GM12878 (cell line): Measurements from ENCODE around the gene HMGCS1. TPM values are rescaled to one million over a fixed set of nuclear protein-coding genes. Genes with fewer than 3 reads are reported as not detected.

ENCODE experiments used
- ATAC-seq: fragments of 200-7000 bp; cut with Tn5 transposase; 3 replicates; pipeline ENCODE4 v1.9.1; 2020; ENCODE audit warnings: mild to moderate bottlenecking, moderate library complexity
- BruUV-seq: library from RNA; stranded (reverse); fragments of 400-500 nt; replicated peaks from 2 replicates; lab custom pipeline; 2021; lab: Mats Ljungman, UMichigan
- CTCF ChIA-PET: fragments of 300-600 bp; sonication (Branson Sonifier 250); formaldehyde crosslinking; extraction: SDS; loops from one replicate; lab custom pipeline; 2021; ENCODE audit warnings: inconsistent platforms; lab: Yijun Ruan, JAX
- POLR2A ChIA-PET: fragments of 350-600 bp; formaldehyde crosslinking; extraction: SDS; loops from one replicate; lab custom pipeline; 2021; ENCODE audit warnings: inconsistent platforms; lab: Charles Lee
- RAD21 ChIA-PET: fragments of 300-600 bp; sonication (Branson Sonifier 250); formaldehyde crosslinking; loops from one replicate; lab custom pipeline; 2023; ENCODE audit warnings: antibody characterized with exemption; ENCODE audit not compliant: unreplicated experiment; lab: Charles Lee
- SMC1A ChIA-PET: fragments of 300-600 bp; sonication (Branson Sonifier 250); formaldehyde crosslinking; loops from one replicate; lab custom pipeline; 2023; ENCODE audit not compliant: unreplicated experiment, uncharacterized antibody; lab: Charles Lee
- DNase-seq: peaks from one replicate; pipeline ENCODE4 v3.0.0-alpha.2; 2011; ENCODE audit warnings: low read depth, low spot score
- FAIRE-seq: peaks from 3 replicates; lab custom pipeline; 2011; peaks lifted over from hg19 to GRCh38; lab: Jason Lieb, UNC
- H2AFZ ChIP-seq: 2 replicates; pipeline ENCODE4 v1.6.0; 2011; ENCODE audit warnings: low read depth, low read length, control low read depth; ENCODE audit not compliant: control insufficient read depth
- H3K27ac ChIP-seq: 2 replicates; pipeline ENCODE4 v1.5.1; 2011; ENCODE audit warnings: control low read depth; ENCODE audit not compliant: control insufficient read depth, insufficient read depth
- H3K27me3 ChIP-seq, 2 experiments: replicated peaks in 1 of 2; 2 replicates each; pipeline versions ENCODE4 v1.6.0 to v1.6.1; 2011; ENCODE audit warnings: low read length in 1 of 2; ENCODE audit not compliant: control insufficient read depth in 2 of 2, insufficient read depth in 2 of 2
- H3K36me3 ChIP-seq, 2 experiments: 2 replicates each; pipeline ENCODE4 v1.5.1; 2011; ENCODE audit warnings: low read length in 1 of 2; ENCODE audit not compliant: control insufficient read depth in 2 of 2, insufficient read depth in 2 of 2
- H3K4me1 ChIP-seq: 2 replicates; pipeline ENCODE4 v1.6.1; 2011; ENCODE audit warnings: mild to moderate bottlenecking, low read length, moderate library complexity, mixed read lengths; ENCODE audit not compliant: control insufficient read depth, insufficient read depth
- H3K4me2 ChIP-seq: 2 replicates; pipeline ENCODE4 v1.6.0; 2011; ENCODE audit warnings: control low read depth; ENCODE audit not compliant: control insufficient read depth, insufficient read depth
- H3K4me3 ChIP-seq: fragments of 200-600 bp; sonication (generic); 2 replicates; pipeline ENCODE4 v1.5.1; 2016
- H3K79me2 ChIP-seq: 2 replicates; pipeline ENCODE4 v1.6.0; 2011; ENCODE audit warnings: low read length; ENCODE audit not compliant: control insufficient read depth, insufficient read depth
- H3K9ac ChIP-seq: 2 replicates; pipeline ENCODE4 v1.8.0; 2011; ENCODE audit warnings: low read length, control low read depth, mixed read lengths; ENCODE audit not compliant: control insufficient read depth, insufficient read depth
- H3K9me3 ChIP-seq: replicated peaks from 3 replicates; pipeline ENCODE4 v1.5.1; 2011; ENCODE audit warnings: mild to moderate bottlenecking, low read length; ENCODE audit not compliant: control insufficient read depth, insufficient read depth
- H4K20me1 ChIP-seq: 2 replicates; pipeline ENCODE4 v1.6.0; 2011; ENCODE audit not compliant: control insufficient read depth, insufficient read depth
- KDM1A ChIP-seq: fragments of 200-600 bp; sonication (generic); IDR thresholded peaks from 2 replicates; pipeline ENCODE4 v1.6.1; 2016; ENCODE audit warnings: borderline replicate concordance
- RELA ChIP-seq: fragments of 450-650 bp; IDR thresholded peaks from 2 replicates; pipeline ENCODE4 v1.8.0; 2014; ENCODE audit warnings: borderline replicate concordance; ENCODE audit not compliant: partially characterized antibody
- SPI1 ChIP-seq: IDR thresholded peaks from 2 replicates; pipeline ENCODE4 v1.6.1; 2011; ENCODE audit warnings: low read depth, mild to moderate bottlenecking, low read length, moderate library complexity, borderline replicate concordance; ENCODE audit not compliant: insufficient read depth
- WGBS: methylation state at CpG from one replicate; pipeline ENCODE4 v1.1.6; 2016; ENCODE audit warnings: low lambda C conversion rate; ENCODE audit not compliant: insufficient replicate concordance, insufficient coverage; ENCODE audit errors: missing lambda C conversion rate; 5-methylcytosine and 5-hydroxymethylcytosine counted together
- in situ Hi-C: fragments of 300-500 bp; cut with MboI; formaldehyde crosslinking; loops from 9 replicates; pipeline ENCODE4 v1.14.3; 2018; ENCODE audit warnings: mixed read lengths
- intact Hi-C: fragments of 100-400 bp; cut with micrococcal nuclease; formaldehyde crosslinking; loops from one replicate; pipeline ENCODE4 v1.14.2; 2022; ENCODE audit not compliant: unreplicated experiment
- polyA plus RNA-seq, 11 experiments: library from polyadenylated mRNA; depleted of rRNA in 4 of 11; unstranded in 6 of 11; stranded (reverse) in 5 of 11; fragments of >200 nt; fragmentation: Nextera tagmentation in 4 of 11; fragmentation: Illumina TruSeq in 1 of 11; extraction: Ambion mirVana in 4 of 11; extraction: Trizol in 1 of 11; gene quantifications; 1 replicate in 1 of 11; 2 replicates in 10 of 11; pipeline versions ENCODE4 v1.2.1 to v1.2.3, GENCODE V29; 2011 to 2016; ENCODE audit warnings: inconsistent platforms in 2 of 11, missing spikeins in 2 of 11, low read depth in 1 of 11
- total RNA-seq, 4 experiments: library from RNA; depleted of rRNA in 3 of 4; stranded (reverse); fragments of >200 nt in 3 of 4; fragmentation: Illumina TruSeq in 1 of 4; extraction: Trizol in 1 of 4; gene quantifications; 2 replicates each; pipeline versions ENCODE4 v1.2.1 to v1.2.3, GENCODE V29; 2013 to 2021
- TF ChIP-seq, protein P1 (sequence below): fragments of 450-650 bp; IDR thresholded peaks from 2 replicates; pipeline ENCODE4 v1.6.1; 2017; ENCODE audit warnings: mild to moderate bottlenecking
- TF ChIP-seq, protein P2 (sequence below): IDR thresholded peaks from 2 replicates; pipeline ENCODE4 v1.6.1; 2012; ENCODE audit warnings: low read depth, low read length, improper control_type of control experiment
- TF ChIP-seq, protein P3 (sequence below): fragments of 450-650 bp; IDR thresholded peaks from 2 replicates; pipeline ENCODE4 v1.6.1; 2017; ENCODE audit warnings: mild to moderate bottlenecking, moderate library complexity

Gene HMGCS1
- total and polyA plus RNA-seq, 10 of the 15 experiments (the other 5 are each of a cell fraction or from before 2014, with no cell fraction given): 24.0 to 193 (median 108) TPM

DNA sequence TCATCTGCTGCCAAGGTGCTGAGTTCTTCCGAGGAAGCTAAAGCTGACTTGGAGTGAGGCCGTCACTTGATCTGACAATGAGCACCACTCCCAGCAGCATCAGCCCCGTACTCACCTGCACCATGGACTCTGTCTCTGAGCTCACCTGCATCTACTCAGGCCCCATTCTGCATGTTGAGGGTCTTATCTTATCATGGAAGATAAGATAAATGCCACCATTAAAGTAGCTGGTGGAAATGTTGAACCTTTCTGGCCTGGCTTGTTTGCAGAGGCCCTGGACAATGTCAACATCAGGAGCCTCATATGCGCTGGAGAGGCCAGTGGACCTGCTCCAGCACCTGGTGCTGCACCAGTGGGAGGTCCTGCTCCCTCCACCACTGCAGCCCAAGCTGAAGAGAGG, 35.0 kb upstream of the HMGCS1 start (continued):
- TF ChIP-seq, protein P1, sequence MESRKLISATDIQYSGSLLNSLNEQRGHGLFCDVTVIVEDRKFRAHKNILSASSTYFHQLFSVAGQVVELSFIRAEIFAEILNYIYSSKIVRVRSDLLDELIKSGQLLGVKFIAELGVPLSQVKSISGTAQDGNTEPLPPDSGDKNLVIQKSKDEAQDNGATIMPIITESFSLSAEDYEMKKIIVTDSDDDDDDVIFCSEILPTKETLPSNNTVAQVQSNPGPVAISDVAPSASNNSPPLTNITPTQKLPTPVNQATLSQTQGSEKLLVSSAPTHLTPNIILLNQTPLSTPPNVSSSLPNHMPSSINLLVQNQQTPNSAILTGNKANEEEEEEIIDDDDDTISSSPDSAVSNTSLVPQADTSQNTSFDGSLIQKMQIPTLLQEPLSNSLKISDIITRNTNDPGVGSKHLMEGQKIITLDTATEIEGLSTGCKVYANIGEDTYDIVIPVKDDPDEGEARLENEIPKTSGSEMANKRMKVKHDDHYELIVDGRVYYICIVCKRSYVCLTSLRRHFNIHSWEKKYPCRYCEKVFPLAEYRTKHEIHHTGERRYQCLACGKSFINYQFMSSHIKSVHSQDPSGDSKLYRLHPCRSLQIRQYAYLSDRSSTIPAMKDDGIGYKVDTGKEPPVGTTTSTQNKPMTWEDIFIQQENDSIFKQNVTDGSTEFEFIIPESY: no peak
- TF ChIP-seq, protein P2, sequence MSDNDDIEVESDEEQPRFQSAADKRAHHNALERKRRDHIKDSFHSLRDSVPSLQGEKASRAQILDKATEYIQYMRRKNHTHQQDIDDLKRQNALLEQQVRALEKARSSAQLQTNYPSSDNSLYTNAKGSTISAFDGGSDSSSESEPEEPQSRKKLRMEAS: no peak
- TF ChIP-seq RELA: no peak
- TF ChIP-seq, protein P3, sequence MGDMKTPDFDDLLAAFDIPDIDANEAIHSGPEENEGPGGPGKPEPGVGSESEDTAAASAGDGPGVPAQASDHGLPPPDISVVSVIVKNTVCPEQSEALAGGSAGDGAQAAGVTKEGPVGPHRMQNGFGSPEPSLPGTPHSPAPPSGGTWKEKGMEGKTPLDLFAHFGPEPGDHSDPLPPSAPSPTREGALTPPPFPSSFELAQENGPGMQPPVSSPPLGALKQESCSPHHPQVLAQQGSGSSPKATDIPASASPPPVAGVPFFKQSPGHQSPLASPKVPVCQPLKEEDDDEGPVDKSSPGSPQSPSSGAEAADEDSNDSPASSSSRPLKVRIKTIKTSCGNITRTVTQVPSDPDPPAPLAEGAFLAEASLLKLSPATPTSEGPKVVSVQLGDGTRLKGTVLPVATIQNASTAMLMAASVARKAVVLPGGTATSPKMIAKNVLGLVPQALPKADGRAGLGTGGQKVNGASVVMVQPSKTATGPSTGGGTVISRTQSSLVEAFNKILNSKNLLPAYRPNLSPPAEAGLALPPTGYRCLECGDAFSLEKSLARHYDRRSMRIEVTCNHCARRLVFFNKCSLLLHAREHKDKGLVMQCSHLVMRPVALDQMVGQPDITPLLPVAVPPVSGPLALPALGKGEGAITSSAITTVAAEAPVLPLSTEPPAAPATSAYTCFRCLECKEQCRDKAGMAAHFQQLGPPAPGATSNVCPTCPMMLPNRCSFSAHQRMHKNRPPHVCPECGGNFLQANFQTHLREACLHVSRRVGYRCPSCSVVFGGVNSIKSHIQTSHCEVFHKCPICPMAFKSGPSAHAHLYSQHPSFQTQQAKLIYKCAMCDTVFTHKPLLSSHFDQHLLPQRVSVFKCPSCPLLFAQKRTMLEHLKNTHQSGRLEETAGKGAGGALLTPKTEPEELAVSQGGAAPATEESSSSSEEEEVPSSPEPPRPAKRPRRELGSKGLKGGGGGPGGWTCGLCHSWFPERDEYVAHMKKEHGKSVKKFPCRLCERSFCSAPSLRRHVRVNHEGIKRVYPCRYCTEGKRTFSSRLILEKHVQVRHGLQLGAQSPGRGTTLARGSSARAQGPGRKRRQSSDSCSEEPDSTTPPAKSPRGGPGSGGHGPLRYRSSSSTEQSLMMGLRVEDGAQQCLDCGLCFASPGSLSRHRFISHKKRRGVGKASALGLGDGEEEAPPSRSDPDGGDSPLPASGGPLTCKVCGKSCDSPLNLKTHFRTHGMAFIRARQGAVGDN: no peak

DNA sequence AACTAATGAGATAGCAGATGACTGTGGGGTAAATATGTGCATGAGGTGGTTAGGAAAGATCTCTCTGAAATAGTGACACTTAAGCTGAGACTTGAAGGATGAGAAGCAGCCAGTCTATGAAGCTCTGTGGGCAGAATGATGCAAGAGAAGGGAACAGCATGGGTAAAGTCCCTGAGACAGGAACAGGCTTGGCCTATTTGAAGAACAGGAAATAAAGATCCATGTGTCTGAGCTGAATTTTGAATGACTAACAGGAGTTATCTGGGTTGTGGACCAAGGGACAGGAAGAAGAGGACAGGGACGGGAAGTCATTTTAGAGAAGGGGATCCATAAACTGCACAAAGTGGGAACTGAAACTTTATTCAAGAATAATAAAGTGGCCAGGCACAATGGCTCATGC, 25.6 kb upstream of the HMGCS1 start:
- FAIRE-seq (no peak), ATAC-seq (no peak), DNase-seq (no peak)
- Histone ChIP-seq H3K79me2 (no peaks in the 10 kb centered on the region), H2AFZ (no peak overlapping the region), H3K4me2 (no peak overlapping the region), H3K36me3 (no peaks in the 10 kb centered on the region), H3K4me3 (no peak overlapping the region), H3K27me3 (no peaks in the 10 kb centered on the region), H3K4me1 (no peaks in the 10 kb centered on the region), H3K27ac (no peak overlapping the region), H3K9me3 (peaks cover 8% of the 10 kb centered on the region; the same call in 2 of the 3 replicates), H3K9ac (no peak overlapping the region), H4K20me1 (no peaks in the 10 kb centered on the region)
- no TSS peak for BruUV-seq
- intact Hi-C loops: no loop called here
- SMC1A ChIA-PET: no interaction called here
- in situ Hi-C loops: no loop called here
- RAD21 ChIA-PET: no interaction called here
- POLR2A ChIA-PET: no interaction called here
- 0% methylated on average over 1 of the region's 1 CpG for WGBS
- peak; percentile 21; the same call in 1 of the 2 replicates for TF ChIP-seq SPI1
- no peak for TF ChIP-seq KDM1A
- CTCF ChIA-PET: interaction anchor here (1.3 kb wide), 1 partner anchor 12 kb away, joined by 3 read pairs; no protein-coding TSS in a partner anchor
